ENCODE results near the gene INAFM2. TPM values are rescaled to one million over a fixed set of nuclear protein-coding genes. Genes with fewer than 3 reads are reported as not detected.

Gene INAFM2
- total RNA-seq, 2 donors from 2014 or later: 9.2 to 48.3 TPM

DNA sequence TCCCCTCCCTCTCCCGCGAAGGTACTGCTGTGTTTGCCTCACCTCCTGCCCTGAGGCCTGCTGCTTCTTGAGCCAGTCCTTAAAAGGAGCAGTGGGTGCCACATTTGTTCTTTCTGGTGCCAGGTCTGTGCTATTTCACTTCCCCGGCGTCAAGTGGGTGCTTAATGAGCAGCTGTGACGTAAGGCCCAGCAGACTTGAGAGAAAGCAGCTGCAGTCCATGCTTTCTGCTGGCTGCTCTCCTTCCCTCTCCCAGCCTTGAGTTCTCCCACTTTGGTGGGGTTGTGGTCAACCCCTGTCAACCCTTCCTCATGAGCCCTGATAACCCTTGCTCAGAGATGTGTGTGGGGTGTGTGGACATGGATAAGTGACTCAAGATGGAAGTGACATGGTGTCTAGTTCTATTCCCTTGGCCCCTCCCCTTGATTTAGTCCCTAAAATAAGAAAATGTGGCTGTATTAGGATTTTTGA is 6.9 kb downstream of the INAFM2 start:
- no peaks in the 10 kb centered on the region for H3K36me3 Mint-ChIP-seq (ENCODE audit: low read depth)
- no peak for ATAC-seq
- no peaks in the 10 kb centered on the region for H3K9me3 ChIP-seq (ENCODE audit: control insufficient read depth, low read length, poor library complexity, severe bottlenecking)
- no peak for DNase-seq
- no peak overlapping the region for H3K4me3 Mint-ChIP-seq
- H3K27ac Mint-ChIP-seq: no peak overlapping the region
- H3K4me1 Mint-ChIP-seq: peaks cover 17% of the 10 kb centered on the region
- no peaks in the 10 kb centered on the region for H3K27me3 Mint-ChIP-seq

GRCh38 chr15:40331026-40331425 is 7.5 kb downstream of the INAFM2 start:
- no peak overlapping the region for H3K4me3 Mint-ChIP-seq
- no peak for ATAC-seq
- peaks cover 15% of the 10 kb centered on the region for H3K4me1 Mint-ChIP-seq
- H3K27me3 Mint-ChIP-seq: no peaks in the 10 kb centered on the region
- no peak for DNase-seq
- no peaks in the 10 kb centered on the region for H3K36me3 Mint-ChIP-seq (ENCODE audit: low read depth)
- H3K27ac Mint-ChIP-seq: no peak overlapping the region
- H3K9me3 ChIP-seq (ENCODE audit: control insufficient read depth, low read length, poor library complexity, severe bottlenecking): no peaks in the 10 kb centered on the region

DNA sequence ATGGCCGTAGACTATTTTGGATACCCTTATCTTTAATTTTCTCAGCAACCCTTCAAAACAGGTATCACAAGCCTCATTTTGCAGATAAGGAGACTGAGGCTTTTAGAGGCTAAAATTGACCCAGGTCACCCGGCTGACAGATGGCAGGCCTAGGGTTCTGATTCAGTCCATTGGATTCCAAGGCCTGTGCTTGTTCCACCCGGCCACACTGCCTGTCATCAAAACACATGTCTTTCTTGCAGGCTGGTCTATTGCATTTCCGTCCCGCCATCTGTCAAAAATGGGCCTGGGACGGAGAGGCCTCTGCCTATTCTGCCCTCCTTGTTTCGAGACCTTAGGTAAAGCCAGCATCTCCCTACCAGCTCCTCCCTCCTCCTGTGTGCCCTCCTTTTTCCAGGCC is 8.1 kb downstream of the INAFM2 start:
- ATAC-seq (no peak), DNase-seq (no peak)
- H3K27ac Mint-ChIP-seq: no peak overlapping the region
- no peak overlapping the region for H3K4me3 Mint-ChIP-seq
- no peaks in the 10 kb centered on the region for H3K36me3 Mint-ChIP-seq (ENCODE audit: low read depth)
- H3K27me3 Mint-ChIP-seq: no peaks in the 10 kb centered on the region
- H3K4me1 Mint-ChIP-seq: peaks cover 15% of the 10 kb centered on the region
- H3K9me3 ChIP-seq (ENCODE audit: control insufficient read depth, low read length, poor library complexity, severe bottlenecking): no peaks in the 10 kb centered on the region

DNA sequence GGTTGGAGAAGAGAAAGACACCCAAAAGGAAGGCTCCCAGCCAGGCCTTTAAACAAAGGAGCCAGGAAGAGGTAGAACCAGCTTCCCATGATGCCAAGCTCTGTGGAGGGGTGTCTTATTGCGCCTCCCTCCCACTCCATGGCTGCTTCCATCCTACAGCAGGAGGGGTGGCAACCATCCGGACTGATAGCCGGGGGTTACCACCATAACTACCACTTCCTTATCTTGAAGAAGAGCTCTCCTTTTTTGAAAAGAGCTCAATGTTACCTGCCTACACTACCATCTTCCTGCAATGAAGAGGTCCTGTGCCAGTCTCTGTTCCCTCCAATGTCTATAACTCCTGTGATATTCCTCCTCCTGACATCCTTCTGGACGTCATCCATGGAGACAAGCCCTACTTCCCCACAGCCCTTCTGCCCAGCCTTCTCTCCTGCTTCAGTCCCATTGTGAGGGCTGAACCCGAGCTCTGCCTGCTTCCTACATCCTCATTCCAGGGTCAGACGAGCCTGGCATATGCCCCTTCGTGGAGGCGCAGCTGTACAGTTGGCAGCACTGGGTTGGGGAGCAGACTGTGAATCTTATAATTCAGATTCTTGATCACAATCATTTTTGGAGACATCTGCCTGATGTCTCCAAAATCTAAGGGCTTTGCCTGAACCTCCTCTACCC is 8.8 kb downstream of the INAFM2 start:
- DNase-seq: no peak
- ATAC-seq: no peak
- Mint-ChIP-seq H3K27me3 (no peaks in the 10 kb centered on the region), H3K36me3 (ENCODE audit: low read depth) (no peaks in the 10 kb centered on the region), H3K27ac (peak overlapping the region; percentile 39), H3K4me1 (peaks cover 15% of the 10 kb centered on the region), H3K4me3 (no peak overlapping the region)
- no peaks in the 10 kb centered on the region for H3K9me3 ChIP-seq (ENCODE audit: control insufficient read depth, low read length, poor library complexity, severe bottlenecking)

GRCh38 chr15:40333922-40334492 is 10.5 kb downstream of the INAFM2 start:
- no peak for DNase-seq
- Mint-ChIP-seq H3K36me3 (ENCODE audit: low read depth) (no peaks in the 10 kb centered on the region), H3K4me3 (peak overlapping the region; percentile 77)

GRCh38 chr15:40334541-40334940 is 11.0 kb downstream of the INAFM2 start:
- peaks cover 14% of the 10 kb centered on the region for H3K4me1 Mint-ChIP-seq
- DNase-seq (no peak), ATAC-seq (no peak)
- H3K27ac Mint-ChIP-seq: no peak overlapping the region
- no peaks in the 10 kb centered on the region for H3K36me3 Mint-ChIP-seq (ENCODE audit: low read depth)
- H3K9me3 ChIP-seq (ENCODE audit: control insufficient read depth, low read length, poor library complexity, severe bottlenecking): no peaks in the 10 kb centered on the region
- H3K27me3 Mint-ChIP-seq: no peaks in the 10 kb centered on the region
- no peak overlapping the region for H3K4me3 Mint-ChIP-seq

More at GRCh38 chr15:40333922-40334492, 10.5 kb downstream of the INAFM2 start:
- no peaks in the 10 kb centered on the region for H3K9me3 ChIP-seq (ENCODE audit: control insufficient read depth, low read length, poor library complexity, severe bottlenecking)
- Mint-ChIP-seq H3K27ac (no peak overlapping the region), H3K4me1 (peaks cover 14% of the 10 kb centered on the region), H3K27me3 (no peaks in the 10 kb centered on the region)
- ATAC-seq: peak; percentile 39

DNA sequence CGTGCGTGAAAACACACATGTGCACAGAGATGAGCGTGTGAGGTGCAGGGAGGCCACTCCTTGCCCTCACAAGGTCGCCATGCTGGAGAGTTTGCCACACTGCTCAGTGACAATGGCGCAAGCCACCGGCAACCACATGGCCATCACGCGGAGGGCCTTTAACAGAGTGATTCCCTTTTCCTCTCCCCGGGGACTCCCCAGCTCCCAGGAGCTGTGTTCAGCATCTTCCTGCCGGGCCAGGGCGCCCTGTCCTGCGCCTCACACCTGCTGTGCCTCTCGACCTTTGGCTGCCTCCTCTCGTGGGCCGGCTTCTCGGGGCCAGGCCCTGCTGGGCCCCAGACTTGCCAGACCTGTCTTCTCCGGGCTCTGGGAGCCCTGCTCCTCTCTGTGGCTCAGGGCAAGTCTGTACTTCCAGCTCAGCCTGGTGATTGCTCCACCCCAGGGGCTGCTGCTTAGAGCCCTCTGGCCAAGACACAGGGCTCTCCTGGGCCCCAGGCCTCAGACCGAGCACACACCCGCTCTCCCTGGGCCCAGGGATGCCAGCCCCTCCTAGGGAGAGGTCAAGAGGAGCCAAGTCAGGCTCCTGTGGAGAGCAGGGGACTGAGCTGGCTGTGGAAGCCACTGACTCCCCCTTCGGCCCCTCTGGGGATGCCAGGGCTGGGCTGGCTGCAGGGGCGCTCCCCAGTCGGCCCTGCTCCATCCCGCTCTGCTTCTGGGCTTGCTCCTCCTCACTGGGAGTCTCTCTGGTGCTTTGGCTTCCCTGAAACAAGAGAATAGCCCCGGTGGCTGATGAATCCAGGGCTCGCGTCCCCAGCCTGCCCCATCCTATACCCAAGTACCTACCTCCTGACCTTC is 11.7 kb downstream of the INAFM2 start:
- ATAC-seq: no peak
- Mint-ChIP-seq H3K4me1 (peaks cover 14% of the 10 kb centered on the region), H3K36me3 (ENCODE audit: low read depth) (no peaks in the 10 kb centered on the region), H3K27ac (no peak overlapping the region), H3K27me3 (no peaks in the 10 kb centered on the region), H3K4me3 (no peak overlapping the region)
- DNase-seq: no peak
- no peaks in the 10 kb centered on the region for H3K9me3 ChIP-seq (ENCODE audit: control insufficient read depth, low read length, poor library complexity, severe bottlenecking)

- no peaks in the 10 kb centered on the region for H3K9me3 ChIP-seq (ENCODE audit: control insufficient read depth, low read length, poor library complexity, severe bottlenecking)
- H3K4me3 Mint-ChIP-seq: no peak overlapping the region
- H3K27ac Mint-ChIP-seq: no peak overlapping the region
- no peaks in the 10 kb centered on the region for H3K27me3 Mint-ChIP-seq
- peaks cover 14% of the 10 kb centered on the region for H3K4me1 Mint-ChIP-seq
- ATAC-seq: no peak
- no peak for DNase-seq
- no peaks in the 10 kb centered on the region for H3K36me3 Mint-ChIP-seq (ENCODE audit: low read depth)
These were observed 12.6 kb downstream of the INAFM2 start for GRCh38 chr15:40335938-40336743.

GRCh38 chr15:40336744-40337122 is 13.2 kb downstream of the INAFM2 start:
- Mint-ChIP-seq H3K4me1 (peaks cover 16% of the 10 kb centered on the region), H3K27ac (no peak overlapping the region), H3K4me3 (no peak overlapping the region), H3K27me3 (no peaks in the 10 kb centered on the region), H3K36me3 (ENCODE audit: low read depth) (no peaks in the 10 kb centered on the region)
- DNase-seq: no peak
- H3K9me3 ChIP-seq (ENCODE audit: control insufficient read depth, low read length, poor library complexity, severe bottlenecking): no peaks in the 10 kb centered on the region
- ATAC-seq: no peak

- peaks cover 16% of the 10 kb centered on the region for H3K4me1 Mint-ChIP-seq
- H3K27ac Mint-ChIP-seq: no peak overlapping the region
- H3K27me3 Mint-ChIP-seq: no peaks in the 10 kb centered on the region
- DNase-seq (no peak), ATAC-seq (no peak)
- H3K9me3 ChIP-seq (ENCODE audit: control insufficient read depth, low read length, poor library complexity, severe bottlenecking): no peaks in the 10 kb centered on the region
- no peak overlapping the region for H3K4me3 Mint-ChIP-seq
- H3K36me3 Mint-ChIP-seq (ENCODE audit: low read depth): no peaks in the 10 kb centered on the region
These were observed 14.1 kb downstream of the INAFM2 start for GRCh38 chr15:40337597-40337996.

GRCh38 chr15:40338041-40338657 is 14.7 kb downstream of the INAFM2 start:
- DNase-seq (peak; percentile 59 to 65 (median 63)), ATAC-seq (peak; percentile 91)
- H3K4me3 Mint-ChIP-seq: no peak overlapping the region
- no peaks in the 10 kb centered on the region for H3K27me3 Mint-ChIP-seq
- peaks cover 13% of the 10 kb centered on the region for H3K4me1 Mint-ChIP-seq
- no peak overlapping the region for H3K27ac Mint-ChIP-seq
- no peaks in the 10 kb centered on the region for H3K9me3 ChIP-seq (ENCODE audit: control insufficient read depth, low read length, poor library complexity, severe bottlenecking)
- no peaks in the 10 kb centered on the region for H3K36me3 Mint-ChIP-seq (ENCODE audit: low read depth)

DNA sequence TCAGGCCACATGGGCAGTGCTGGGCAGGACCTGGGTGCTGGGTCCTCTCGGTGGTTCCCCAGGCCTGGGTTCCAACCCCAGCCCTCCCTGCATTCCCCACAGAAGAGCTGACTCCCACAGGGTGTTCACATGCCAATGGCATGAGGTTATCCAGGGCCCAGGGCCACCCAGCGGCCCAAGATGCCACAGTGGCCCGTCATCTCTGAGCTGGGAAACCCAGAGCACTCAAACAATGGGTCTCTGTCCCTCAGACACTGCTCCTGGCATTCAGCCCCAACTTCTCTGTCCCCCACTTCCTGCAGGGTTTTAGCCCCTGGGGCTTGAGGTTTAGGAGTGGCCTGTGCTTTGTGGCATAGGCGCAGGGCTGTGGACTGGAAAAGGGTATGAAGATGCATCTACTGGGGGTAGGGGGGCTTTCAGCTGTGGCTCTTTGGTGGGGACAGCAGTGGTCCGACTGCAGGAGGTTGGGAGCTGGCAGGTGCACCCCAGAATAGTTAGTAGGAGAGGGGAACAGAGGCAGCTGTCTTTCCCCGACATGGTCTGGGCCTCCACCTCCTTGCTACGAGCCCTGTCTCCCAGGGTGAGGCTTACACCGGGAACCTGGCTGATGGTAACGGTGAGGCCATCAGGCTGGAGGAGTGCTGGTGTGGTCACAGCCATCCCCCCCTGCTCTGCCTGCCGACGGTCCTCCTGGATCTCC is 15.6 kb downstream of the INAFM2 start:
- Mint-ChIP-seq H3K36me3 (ENCODE audit: low read depth) (no peaks in the 10 kb centered on the region), H3K27me3 (no peaks in the 10 kb centered on the region), H3K4me1 (peaks cover 8% of the 10 kb centered on the region), H3K27ac (no peak overlapping the region), H3K4me3 (no peak overlapping the region)
- no peak for ATAC-seq
- DNase-seq: no peak
- H3K9me3 ChIP-seq (ENCODE audit: control insufficient read depth, low read length, poor library complexity, severe bottlenecking): no peaks in the 10 kb centered on the region
